ENCODE results near the gene TGIF1.

The TGIF1 gene

GRCh38 chr18:3466045-3466444, 16.1 kb downstream of the TGIF1 start:
- TF ChIP-seq EZH2 (IDR thresholded peaks at IDR 0.05; ENCODE audit: borderline replicate concordance, low read length) = no peak
- no peak for TF ChIP-seq CTCF (IDR thresholded peaks at IDR 0.05; ENCODE audit: low read length)
- Histone ChIP-seq H3K36me3 (ENCODE audit: insufficient read depth, low read length) (no peaks in the 10 kb centered on the region), H4K20me1 (ENCODE audit: insufficient read depth, low read length) (no peaks in the 10 kb centered on the region), H3K27ac (ENCODE audit: low read depth, low read length, poor library complexity, severe bottlenecking) (no peak overlapping the region), H3K79me2 (ENCODE audit: insufficient read depth, low read length) (no peaks in the 10 kb centered on the region), H3K9me3 (ENCODE audit: low read length) (0 out of 2 replicates have a peak, but pooled peaks cover under 1% of the 10 kb centered on the region), H3K9me2 (ENCODE audit: low read depth, low read length) (no peaks in the 10 kb centered on the region), H3K4me3 (ENCODE audit: low read depth, low read length, poor library complexity, severe bottlenecking) (no peak overlapping the region), H3K27me3 (ENCODE audit: insufficient read depth, low read length) (no peaks in the 10 kb centered on the region), H3K9ac (ENCODE audit: low read length) (no peak overlapping the region), H2AFZ (ENCODE audit: low read length) (no peak overlapping the region), H3K4me2 (ENCODE audit: low read length) (no peak overlapping the region), H3F3A (ENCODE audit: insufficient read depth, low read length) (no peaks in the 10 kb centered on the region), H3K4me1 (ENCODE audit: insufficient read depth, low read length, severe bottlenecking) (no peaks in the 10 kb centered on the region)

- Histone ChIP-seq H3K9me3 (ENCODE audit: low read length) (no peaks in the 10 kb centered on the region), H2AFZ (ENCODE audit: low read length) (no peak overlapping the region), H4K20me1 (ENCODE audit: insufficient read depth, low read length) (no peaks in the 10 kb centered on the region), H3K4me2 (ENCODE audit: low read length) (no peak overlapping the region), H3K4me1 (ENCODE audit: insufficient read depth, low read length, severe bottlenecking) (no peaks in the 10 kb centered on the region), H3K9ac (ENCODE audit: low read length) (no peak overlapping the region), H3K27ac (ENCODE audit: low read depth, low read length, poor library complexity, severe bottlenecking) (no peak overlapping the region), H3K36me3 (ENCODE audit: insufficient read depth, low read length) (no peaks in the 10 kb centered on the region), H3F3A (ENCODE audit: insufficient read depth, low read length) (no peaks in the 10 kb centered on the region), H3K4me3 (ENCODE audit: low read depth, low read length, poor library complexity, severe bottlenecking) (no peak overlapping the region), H3K79me2 (ENCODE audit: insufficient read depth, low read length) (no peaks in the 10 kb centered on the region), H3K9me2 (ENCODE audit: low read depth, low read length) (no peaks in the 10 kb centered on the region), H3K27me3 (ENCODE audit: insufficient read depth, low read length) (no peaks in the 10 kb centered on the region)
- TF ChIP-seq CTCF (IDR thresholded peaks at IDR 0.05; ENCODE audit: low read length) (no peak), EZH2 (IDR thresholded peaks at IDR 0.05; ENCODE audit: borderline replicate concordance, low read length) (no peak)
Measured at GRCh38 chr18:3466872-3467271, 16.9 kb downstream of the TGIF1 start.

GRCh38 chr18:3468066-3468705, 18.2 kb downstream of the TGIF1 start:
- no peaks in the 10 kb centered on the region for H3K9me3 ChIP-seq (ENCODE audit: low read length)
- H3K4me1 ChIP-seq (ENCODE audit: insufficient read depth, low read length, severe bottlenecking) = no peaks in the 10 kb centered on the region
- H3K4me3 ChIP-seq (ENCODE audit: low read depth, low read length, poor library complexity, severe bottlenecking) = no peak overlapping the region
- no peaks in the 10 kb centered on the region for H3K36me3 ChIP-seq (ENCODE audit: insufficient read depth, low read length)
- TF ChIP-seq CTCF (IDR thresholded peaks at IDR 0.05; ENCODE audit: low read length) (no peak), EZH2 (IDR thresholded peaks at IDR 0.05; ENCODE audit: borderline replicate concordance, low read length) (no peak)
- no peaks in the 10 kb centered on the region for H4K20me1 ChIP-seq (ENCODE audit: insufficient read depth, low read length)
- H3K27me3 ChIP-seq (ENCODE audit: insufficient read depth, low read length) = no peaks in the 10 kb centered on the region
- H3K27ac ChIP-seq (ENCODE audit: low read depth, low read length, poor library complexity, severe bottlenecking) = no peak overlapping the region
- no peaks in the 10 kb centered on the region for H3K9me2 ChIP-seq (ENCODE audit: low read depth, low read length)
- no peak overlapping the region for H3K4me2 ChIP-seq (ENCODE audit: low read length)
- no peaks in the 10 kb centered on the region for H3K79me2 ChIP-seq (ENCODE audit: insufficient read depth, low read length)
- no peak overlapping the region for H3K9ac ChIP-seq (ENCODE audit: low read length)
- H3F3A ChIP-seq (ENCODE audit: insufficient read depth, low read length) = no peaks in the 10 kb centered on the region
- no peak overlapping the region for H2AFZ ChIP-seq (ENCODE audit: low read length)

Data from OCI-LY1 (cell line).